Activated CD4-positive, CD25-positive, alpha-beta regulatory T cell (primary cell): Measurements from ENCODE around the gene TP53RK.

Source experiments
- DNase-seq, 4 experiments: peaks; one replicate each; lab custom pipeline; 2025; lab: John Stamatoyannopoulos, UW

TP53RK gene

GRCh38 chr20:46689082-46689753 lies at the start of gene TP53RK:
Gene TP53RK (minus strand): TSS chr20:46689444. CDS start chr20:46689414, 30 bp downstream.
- DNase-seq, result peak; percentile 86 to 93 (median 88)

GRCh38 chr20:46735436-46735835 lies 46.2 kb upstream of the TP53RK start:
- DNase-seq, result no peak

- DNase-seq, result no peak
These were observed 42.5 kb upstream of the TP53RK start for GRCh38 chr20:46731770-46732169.

- DNase-seq, result no peak
These were observed 36.2 kb upstream of the TP53RK start for GRCh38 chr20:46725186-46726165.

- DNase-seq, result no peak
These were observed 35.2 kb upstream of the TP53RK start for GRCh38 chr20:46724343-46724959.

- DNase-seq, result no peak
These were observed 33.8 kb upstream of the TP53RK start for GRCh38 chr20:46723039-46723438.

GRCh38 chr20:46722450-46722849 lies 33.2 kb upstream of the TP53RK start:
- no peak for DNase-seq

GRCh38 chr20:46721476-46721875 lies 32.2 kb upstream of the TP53RK start:
- DNase-seq, result no peak

- DNase-seq, result no peak
These were observed 31.7 kb upstream of the TP53RK start for GRCh38 chr20:46720776-46721425.

- no peak for DNase-seq
These were observed 30.8 kb upstream of the TP53RK start for GRCh38 chr20:46720019-46720418.

GRCh38 chr20:46717818-46718541 lies 28.7 kb upstream of the TP53RK start:
- DNase-seq, result no peak

- DNase-seq, result no peak
These were observed 26.1 kb upstream of the TP53RK start for GRCh38 chr20:46715292-46715756.

GRCh38 chr20:46713957-46714834 lies 25.0 kb upstream of the TP53RK start:
- DNase-seq, result no peak

GRCh38 chr20:46712056-46712636 lies 22.9 kb upstream of the TP53RK start:
- no peak for DNase-seq

GRCh38 chr20:46710153-46710913 lies 21.1 kb upstream of the TP53RK start:
- DNase-seq, result no peak

- DNase-seq, result no peak
These were observed 20.4 kb upstream of the TP53RK start, which contains the start of gene SLC2A10 for GRCh38 chr20:46709459-46710152. Gene SLC2A10 (plus strand): TSS chr20:46709649. CDS start chr20:46709737, 88 bp downstream.

GRCh38 chr20:46709055-46709458 lies 19.8 kb upstream of the TP53RK start:
- no peak for DNase-seq

- no peak for DNase-seq
These were observed 19.1 kb upstream of the TP53RK start for GRCh38 chr20:46708172-46708860.
